KMS-11 (cell line): ENCODE results near the gene HHIPL1.

Experiments used
- H2AFZ ChIP-seq: fragments of 200-600 bp; sonication (generic); 2 replicates; pipeline ENCODE4 v1.6.1; 2016; ENCODE audit warnings: antibody characterized with exemption, mixed run types, low read depth
- H3K27ac ChIP-seq: fragments of 200-600 bp; sonication (generic); 2 replicates; pipeline ENCODE4 v1.6.1; 2016; ENCODE audit warnings: mild to moderate bottlenecking, mixed run types
- H3K27me3 ChIP-seq: fragments of 200-600 bp; sonication (generic); 2 replicates; pipeline ENCODE4 v1.6.1; 2017; ENCODE audit warnings: mild to moderate bottlenecking, low read depth, mixed run types, moderate library complexity; ENCODE audit not compliant: insufficient read depth
- H3K36me3 ChIP-seq: fragments of 200-600 bp; sonication (generic); 2 replicates; pipeline ENCODE4 v1.6.1; 2017; ENCODE audit warnings: mild to moderate bottlenecking, mixed run types; ENCODE audit not compliant: insufficient read depth
- H3K4me1 ChIP-seq: fragments of 200-600 bp; sonication (generic); 2 replicates; pipeline ENCODE4 v1.6.1; 2016; ENCODE audit warnings: mild to moderate bottlenecking, low read depth, mixed run types; ENCODE audit not compliant: poor library complexity, severe bottlenecking
- H3K4me2 ChIP-seq: fragments of 200-600 bp; sonication (generic); 2 replicates; pipeline ENCODE4 v1.7.0; 2016; ENCODE audit warnings: mild to moderate bottlenecking, mixed run types
- H3K4me3 ChIP-seq: fragments of 200-600 bp; sonication (generic); IDR thresholded peaks from 2 replicates; pipeline ENCODE4 v1.6.1; 2017; ENCODE audit warnings: low read depth, low read length, mixed read lengths; ENCODE audit not compliant: insufficient read depth
- H3K79me2 ChIP-seq: fragments of 200-600 bp; sonication (generic); 2 replicates; pipeline ENCODE4 v1.6.1; 2016; ENCODE audit warnings: low read depth, mixed run types; ENCODE audit not compliant: insufficient read depth
- H3K9ac ChIP-seq: fragments of 200-600 bp; sonication (generic); 2 replicates; pipeline ENCODE4 v1.6.1; 2016; ENCODE audit warnings: mild to moderate bottlenecking, mixed run types
- H4K20me1 ChIP-seq: fragments of 200-600 bp; sonication (generic); 2 replicates; pipeline ENCODE4 v1.6.1; 2016; ENCODE audit warnings: mild to moderate bottlenecking, mixed run types; ENCODE audit not compliant: insufficient read depth
- CTCF ChIP-seq: fragments of 200-600 bp; sonication (generic); conservative IDR thresholded peaks from 2 replicates; pipeline ENCODE4 v1.6.1; 2017; ENCODE audit warnings: low read depth, mild to moderate bottlenecking, antibody characterized with exemption, low read length, moderate library complexity, mixed read lengths

The HHIPL1 gene

DNA sequence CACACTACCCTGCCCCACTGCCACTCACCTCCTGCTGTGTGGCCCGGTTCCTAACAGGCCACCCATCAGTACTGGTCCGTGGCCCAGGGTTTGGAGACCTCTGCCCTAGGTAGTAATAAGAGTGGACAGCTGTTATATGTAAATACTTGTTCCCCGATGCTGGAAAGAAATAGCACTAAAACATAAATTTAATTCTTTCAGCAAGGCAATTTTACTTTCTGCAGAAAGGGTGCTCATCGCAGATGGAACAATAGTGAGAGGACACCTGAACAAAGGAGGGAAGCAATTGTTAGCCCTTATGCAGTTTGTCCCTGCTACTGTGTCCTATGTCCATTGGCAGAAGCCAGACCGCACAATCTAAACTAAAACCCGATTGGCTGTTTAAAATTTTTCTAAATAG lies 33.3 kb downstream of the HHIPL1 start:
- Histone ChIP-seq H3K36me3 (no peaks in the 10 kb centered on the region), H3K27ac (no peak overlapping the region), H3K4me2 (no peak overlapping the region), H2AFZ (no peak overlapping the region), H3K4me3 (no peak overlapping the region), H3K79me2 (no peaks in the 10 kb centered on the region), H3K9ac (no peak overlapping the region), H3K4me1 (peaks cover 15% of the 10 kb centered on the region), H3K27me3 (no peaks in the 10 kb centered on the region), H4K20me1 (no peaks in the 10 kb centered on the region)
- TF ChIP-seq CTCF = no peak

- no peak overlapping the region for H3K4me3 ChIP-seq
- H3K9ac ChIP-seq = no peak overlapping the region
- H4K20me1 ChIP-seq = no peaks in the 10 kb centered on the region
- H3K4me1 ChIP-seq = peaks cover 11% of the 10 kb centered on the region
- H3K27me3 ChIP-seq = no peaks in the 10 kb centered on the region
- no peak overlapping the region for H3K4me2 ChIP-seq
- no peaks in the 10 kb centered on the region for H3K79me2 ChIP-seq
- no peaks in the 10 kb centered on the region for H3K36me3 ChIP-seq
- no peak overlapping the region for H2AFZ ChIP-seq
- TF ChIP-seq CTCF = no peak
- H3K27ac ChIP-seq = no peak overlapping the region
These were observed 34.2 kb downstream of the HHIPL1 start for GRCh38 chr14:99679111-99679510.

DNA sequence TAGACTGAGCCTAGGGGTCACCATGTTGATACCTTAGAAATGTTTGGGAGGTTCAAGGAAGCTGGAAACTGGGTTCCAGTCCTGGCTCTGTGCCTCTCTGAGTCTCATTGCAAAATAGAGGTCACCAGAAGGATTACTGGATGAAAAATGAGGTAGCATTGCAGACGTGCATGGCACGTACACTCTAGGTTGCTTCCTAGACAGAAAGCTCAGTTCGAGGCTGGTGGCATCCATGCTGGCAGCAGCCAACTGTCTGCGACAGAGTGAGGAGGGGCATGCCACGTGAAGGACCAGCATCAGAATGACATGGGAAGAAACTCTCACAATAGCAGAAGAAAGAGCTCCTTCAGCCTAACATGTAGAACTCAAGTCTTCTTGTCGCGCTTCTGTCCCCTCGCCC lies 34.6 kb downstream of the HHIPL1 start:
- Histone ChIP-seq H3K9ac (no peak overlapping the region), H3K27me3 (no peaks in the 10 kb centered on the region), H3K27ac (no peak overlapping the region), H3K36me3 (no peaks in the 10 kb centered on the region), H3K4me2 (no peak overlapping the region), H4K20me1 (no peaks in the 10 kb centered on the region), H2AFZ (no peak overlapping the region), H3K79me2 (no peaks in the 10 kb centered on the region), H3K4me1 (peaks cover 7% of the 10 kb centered on the region), H3K4me3 (no peak overlapping the region)
- no peak for TF ChIP-seq CTCF

- Histone ChIP-seq H3K4me2 (no peak overlapping the region), H3K27me3 (no peaks in the 10 kb centered on the region), H3K79me2 (no peaks in the 10 kb centered on the region), H4K20me1 (no peaks in the 10 kb centered on the region), H3K36me3 (no peaks in the 10 kb centered on the region), H2AFZ (no peak overlapping the region), H3K4me3 (no peak overlapping the region), H3K9ac (no peak overlapping the region), H3K4me1 (peaks cover 5% of the 10 kb centered on the region), H3K27ac (no peak overlapping the region)
- no peak for TF ChIP-seq CTCF
These were observed 35.1 kb downstream of the HHIPL1 start for GRCh38 chr14:99679996-99680395.
